BLaER1 (cell line): ENCODE results near the gene NAA10.
"Not testable (repeated sequence)": the region's sequence is repeated elsewhere in the genome, so short reads cannot be mapped to it uniquely, and the experiment has no call there.

Experiments
- H3K27ac ChIP-seq: shearing (Covaris generic); formaldehyde crosslinking; 2 replicates; pipeline ENCODE4 v1.8.1; 2022
- H3K27me3 ChIP-seq: shearing (Covaris generic); formaldehyde crosslinking; 2 replicates; pipeline ENCODE4 v1.8.1; 2022
- H3K36me3 ChIP-seq: shearing (Covaris generic); formaldehyde crosslinking; 2 replicates; pipeline ENCODE4 v1.8.1; 2022
- H3K4me1 ChIP-seq: shearing (Covaris generic); formaldehyde crosslinking; 2 replicates; pipeline ENCODE4 v1.8.1; 2022
- H3K4me2 ChIP-seq: shearing (Covaris generic); formaldehyde crosslinking; 2 replicates; pipeline ENCODE4 v1.8.1; 2022
- H3K4me3 ChIP-seq: shearing (Covaris generic); formaldehyde crosslinking; 2 replicates; pipeline ENCODE4 v1.8.1; 2022
- H3K9ac ChIP-seq: shearing (Covaris generic); formaldehyde crosslinking; 2 replicates; pipeline ENCODE4 v1.8.1; 2022
- H3K9me3 ChIP-seq: shearing (Covaris generic); formaldehyde crosslinking; 2 replicates; pipeline ENCODE4 v1.8.1; 2022
- H4K20me1 ChIP-seq: shearing (Covaris generic); formaldehyde crosslinking; 2 replicates; pipeline ENCODE4 v1.8.1; 2022
- Cebpa-rat ChIP-seq: shearing (Covaris generic); IDR thresholded peaks from 2 replicates; pipeline ENCODE4 v1.8.1; 2022

The NAA10 gene

GRCh38 chrX:153934762-153935325 lies at the start of gene NAA10:
TSS of gene NAA10 (minus strand) at chrX:153935037. CDS start at chrX:153934904, 133 bp downstream.
- Histone ChIP-seq H3K4me3 (peak within 1 kb of the TSS; percentile 77), H3K9ac (peak within 1 kb of the TSS; percentile 91), H3K27me3 (peaks cover 86% of the 10 kb centered on the region), H3K4me1 (peaks cover 47% of the 10 kb centered on the region), H4K20me1 (peaks cover 89% of the 10 kb centered on the region), H3K4me2 (peak within 1 kb of the TSS; percentile 83), H3K9me3 (no peaks in the 10 kb centered on the region), H3K27ac (peak within 1 kb of the TSS; percentile 90), H3K36me3 (peaks cover 34% of the 10 kb centered on the region)
- no peak for TF ChIP-seq Cebpa-rat

GRCh38 chrX:153983321-153983801 lies 48.5 kb upstream of the NAA10 start:
- no peak overlapping the region for H3K9ac ChIP-seq
- H3K36me3 ChIP-seq, result no peaks in the 10 kb centered on the region
- H3K4me2 ChIP-seq, result peak overlapping the region; percentile 80
- H3K27ac ChIP-seq, result peak overlapping the region; percentile 94
- TF ChIP-seq Cebpa-rat, result no peak
- no peaks in the 10 kb centered on the region for H3K9me3 ChIP-seq
- peaks cover 89% of the 10 kb centered on the region for H3K27me3 ChIP-seq
- no peak overlapping the region for H3K4me3 ChIP-seq
- peaks cover 74% of the 10 kb centered on the region for H3K4me1 ChIP-seq
- H4K20me1 ChIP-seq, result peaks cover 75% of the 10 kb centered on the region

DNA sequence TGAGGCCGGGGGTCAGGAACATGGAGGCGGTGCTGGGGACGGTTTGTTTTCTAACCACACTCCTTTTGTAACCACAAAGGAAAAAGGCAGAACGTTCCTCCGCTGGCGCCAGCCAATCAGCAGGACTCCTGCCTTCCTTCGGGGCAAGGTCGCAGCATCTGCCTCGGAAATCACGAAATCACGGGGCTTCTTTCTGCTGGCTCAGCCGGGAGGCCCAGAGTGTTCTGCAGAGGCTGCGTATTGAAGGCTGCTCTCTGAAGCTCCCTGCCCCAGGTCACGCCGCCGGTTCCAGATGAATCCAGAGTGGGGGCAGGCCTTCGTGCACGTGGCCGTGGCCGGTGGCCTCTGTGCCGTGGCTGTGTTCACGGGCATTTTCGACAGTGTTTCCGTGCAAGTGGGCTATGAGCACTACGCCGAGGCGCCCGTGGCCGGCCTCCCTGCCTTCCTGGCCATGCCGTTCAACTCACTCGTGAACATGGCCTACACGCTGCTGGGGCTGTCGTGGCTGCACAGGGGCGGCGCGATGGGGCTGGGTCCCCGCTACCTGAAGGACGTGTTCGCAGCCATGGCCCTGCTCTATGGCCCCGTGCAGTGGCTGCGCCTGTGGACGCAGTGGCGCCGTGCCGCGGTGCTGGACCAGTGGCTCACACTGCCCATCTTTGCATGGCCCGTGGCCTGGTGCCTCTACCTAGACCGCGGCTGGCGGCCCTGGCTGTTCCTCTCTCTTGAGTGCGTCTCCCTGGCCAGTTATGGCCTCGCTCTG lies 47.1 kb upstream of the NAA10 start:
- H3K9ac ChIP-seq, result peak overlapping the region; percentile 79; the same call in 1 of the 2 replicates
- no peaks in the 10 kb centered on the region for H3K36me3 ChIP-seq
- no peaks in the 10 kb centered on the region for H3K9me3 ChIP-seq
- H3K4me2 ChIP-seq, result peak overlapping the region; percentile 80
- TF ChIP-seq Cebpa-rat, result no peak
- H3K27ac ChIP-seq, result peak overlapping the region; percentile 94
- H3K4me3 ChIP-seq, result peak overlapping the region; percentile 31; the same call in 1 of the 2 replicates
- H4K20me1 ChIP-seq, result peaks cover 79% of the 10 kb centered on the region
- peaks cover 91% of the 10 kb centered on the region for H3K27me3 ChIP-seq
- peaks cover 69% of the 10 kb centered on the region for H3K4me1 ChIP-seq

DNA sequence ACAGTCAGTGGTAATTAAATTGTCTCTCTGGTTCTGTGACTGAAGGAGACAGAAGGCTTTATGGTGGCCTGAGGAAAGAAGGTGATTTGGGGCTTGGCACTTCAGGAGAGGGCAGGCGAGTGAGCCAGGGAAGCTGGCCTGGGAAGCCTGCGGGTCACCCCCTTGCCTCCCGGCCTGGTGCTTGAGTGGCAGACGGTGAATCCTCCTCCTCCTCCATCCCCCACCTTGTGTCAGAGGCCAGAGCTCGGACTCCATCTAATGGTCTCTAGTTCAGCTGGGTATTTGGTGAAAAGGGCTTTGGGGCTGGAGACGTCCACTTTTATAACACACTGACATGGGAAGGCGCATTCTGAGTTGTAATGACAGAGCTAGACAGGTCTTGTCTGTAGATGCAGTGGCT lies 46.4 kb upstream of the NAA10 start:
- peak overlapping the region; percentile 79 for H3K9ac ChIP-seq
- H3K4me2 ChIP-seq, result peak overlapping the region; percentile 80
- H3K27ac ChIP-seq, result peak overlapping the region; percentile 94
- no peaks in the 10 kb centered on the region for H3K36me3 ChIP-seq
- peaks cover 79% of the 10 kb centered on the region for H4K20me1 ChIP-seq
- H3K27me3 ChIP-seq, result peaks cover 91% of the 10 kb centered on the region
- H3K9me3 ChIP-seq, result no peaks in the 10 kb centered on the region
- peak overlapping the region; percentile 31 for H3K4me3 ChIP-seq
- TF ChIP-seq Cebpa-rat, result no peak
- peaks cover 61% of the 10 kb centered on the region for H3K4me1 ChIP-seq

GRCh38 chrX:153980394-153980793 lies 45.6 kb upstream of the NAA10 start:
- Histone ChIP-seq H3K27ac (peak overlapping the region; percentile 94), H3K4me1 (peaks cover 60% of the 10 kb centered on the region), H3K27me3 (peaks cover 91% of the 10 kb centered on the region), H3K9ac (peak overlapping the region; percentile 79; the same call in 1 of the 2 replicates), H3K4me2 (peak overlapping the region; percentile 80), H4K20me1 (peaks cover 85% of the 10 kb centered on the region)
- not testable (repeated sequence) for H3K9me3 ChIP-seq, H3K4me3 ChIP-seq, H3K36me3 ChIP-seq

DNA sequence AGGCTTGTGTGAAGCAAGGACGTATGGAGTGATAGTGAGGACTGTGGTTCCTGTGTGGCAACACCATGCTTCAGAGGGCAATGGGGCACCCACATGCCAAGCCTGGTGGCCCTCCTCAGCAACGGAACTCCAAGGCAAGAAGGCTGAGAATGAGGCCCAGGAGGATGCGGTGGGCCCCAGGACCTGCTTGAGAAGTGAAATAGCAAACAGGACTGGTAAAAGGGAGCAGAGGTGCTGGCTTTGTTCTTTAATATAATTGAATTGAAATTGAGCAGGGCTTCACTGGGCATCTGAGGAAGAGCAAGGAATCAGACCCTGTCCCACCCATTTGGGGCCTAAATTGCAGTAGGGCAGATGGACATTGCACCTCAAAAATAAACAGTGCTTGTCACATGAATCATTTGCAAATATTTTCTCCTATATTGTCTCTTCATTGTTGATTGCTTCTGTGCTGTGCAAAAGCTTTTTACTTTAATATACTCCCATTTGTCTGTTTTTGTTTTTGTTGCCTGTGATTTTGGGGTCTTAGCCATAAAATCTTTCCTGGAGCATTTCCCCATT lies 40.0 kb upstream of the NAA10 start:
- no peak overlapping the region for H3K4me3 ChIP-seq
- peaks cover 68% of the 10 kb centered on the region for H3K27me3 ChIP-seq
- TF ChIP-seq Cebpa-rat, result no peak
- no peaks in the 10 kb centered on the region for H3K36me3 ChIP-seq
- H3K27ac ChIP-seq, result peak overlapping the region; percentile 100
- H3K9ac ChIP-seq, result peak overlapping the region; percentile 99; the same call in 1 of the 2 replicates
- no peaks in the 10 kb centered on the region for H3K9me3 ChIP-seq
- H3K4me1 ChIP-seq, result peaks cover 40% of the 10 kb centered on the region
- H4K20me1 ChIP-seq, result peaks cover 84% of the 10 kb centered on the region
- peak overlapping the region; percentile 93 for H3K4me2 ChIP-seq

- Histone ChIP-seq H3K4me2 (peak overlapping the region; percentile 93), H3K36me3 (no peaks in the 10 kb centered on the region), H3K27ac (peak overlapping the region; percentile 100), H3K4me1 (peaks cover 46% of the 10 kb centered on the region), H3K9me3 (no peaks in the 10 kb centered on the region), H3K4me3 (peak overlapping the region; percentile 95), H3K9ac (peak overlapping the region; percentile 99), H4K20me1 (peaks cover 86% of the 10 kb centered on the region), H3K27me3 (peaks cover 70% of the 10 kb centered on the region)
- no peak for TF ChIP-seq Cebpa-rat
These were observed 39.3 kb upstream of the NAA10 start for GRCh38 chrX:153974003-153974725.

GRCh38 chrX:153973127-153974002 lies 38.5 kb upstream of the NAA10 start:
- peaks cover 89% of the 10 kb centered on the region for H4K20me1 ChIP-seq
- TF ChIP-seq Cebpa-rat, result no peak
- H3K27ac ChIP-seq, result peak overlapping the region; percentile 100

More at GRCh38 chrX:153973127-153974002, 38.5 kb upstream of the NAA10 start:
- Histone ChIP-seq H3K9ac (peak overlapping the region; percentile 99), H3K9me3 (no peaks in the 10 kb centered on the region), H3K4me3 (peak overlapping the region; percentile 95), H3K4me2 (peak overlapping the region; percentile 93), H3K4me1 (peaks cover 53% of the 10 kb centered on the region), H3K36me3 (no peaks in the 10 kb centered on the region), H3K27me3 (peaks cover 71% of the 10 kb centered on the region)
